Keratinocyte (primary cell): ENCODE measurements around the gene CILP2. TPM values are rescaled to one million over a fixed set of nuclear protein-coding genes. Genes with fewer than 3 reads are reported as not detected.

Source experiments
- DNase-seq: peaks from one replicate; pipeline ENCODE4 v3.0.0-alpha.2; 2011; ENCODE audit warnings: low read depth, missing footprints, low spot score
- FAIRE-seq: peaks from 2 replicates; lab custom pipeline; 2011; peaks lifted over from hg19 to GRCh38; lab: Jason Lieb, UNC
- H2AFZ ChIP-seq: 2 replicates; pipeline ENCODE4 v1.6.0; 2012; ENCODE audit warnings: low read length, control low read depth, inconsistent platforms; ENCODE audit not compliant: control insufficient read depth
- H3K27ac ChIP-seq: 2 replicates; pipeline ENCODE4 v1.5.1; 2011; ENCODE audit warnings: low read length; ENCODE audit not compliant: control insufficient read depth, insufficient read depth
- H3K27me3 ChIP-seq: 3 replicates; pipeline ENCODE4 v1.6.0; 2011; ENCODE audit warnings: low read length; ENCODE audit not compliant: control insufficient read depth, insufficient read depth; ENCODE audit errors: extremely low read depth
- H3K36me3 ChIP-seq, 2 experiments: 2 replicates in 1 of 2; 3 replicates in 1 of 2; pipeline ENCODE4 v1.5.1; 2011; ENCODE audit warnings: low read length in 2 of 2, mild to moderate bottlenecking in 1 of 2; ENCODE audit not compliant: control insufficient read depth in 2 of 2, insufficient read depth in 2 of 2; ENCODE audit errors: extremely low read depth in 1 of 2
- H3K4me1 ChIP-seq: 3 replicates; pipeline ENCODE4 v1.5.1; 2011; ENCODE audit warnings: low read length; ENCODE audit not compliant: control insufficient read depth, insufficient read depth; ENCODE audit errors: extremely low read depth
- H3K4me2 ChIP-seq: 3 replicates; pipeline ENCODE4 v1.6.0; 2011; ENCODE audit warnings: low read depth, low read length; ENCODE audit not compliant: control insufficient read depth, insufficient read depth; ENCODE audit errors: extremely low read depth
- H3K4me3 ChIP-seq, 3 experiments: fragments of 200-600 bp in 1 of 3; sonication (generic) in 1 of 3; 2 replicates in 2 of 3; 3 replicates in 1 of 3; pipeline ENCODE4 v1.5.1; 2011 to 2016; ENCODE audit warnings: low read length in 3 of 3, mild to moderate bottlenecking in 3 of 3, control low read depth in 2 of 3, inconsistent platforms in 1 of 3, low read depth in 1 of 3, mixed read lengths in 1 of 3, mixed run types in 1 of 3, moderate library complexity in 1 of 3; ENCODE audit not compliant: control insufficient read depth in 2 of 3, insufficient read depth in 2 of 3; ENCODE audit errors: extremely low read depth in 1 of 3
- H3K79me2 ChIP-seq: 2 replicates; pipeline ENCODE4 v1.6.0; 2012; ENCODE audit warnings: low read length; ENCODE audit not compliant: control insufficient read depth, insufficient read depth
- H3K9ac ChIP-seq: 3 replicates; pipeline ENCODE4 v1.6.0; 2011; ENCODE audit warnings: low read length; ENCODE audit not compliant: control insufficient read depth, insufficient read depth; ENCODE audit errors: extremely low read depth
- H3K9me1 ChIP-seq: 3 replicates; pipeline ENCODE4 v1.6.0; 2011; ENCODE audit warnings: low read length; ENCODE audit not compliant: control insufficient read depth, insufficient read depth; ENCODE audit errors: extremely low read depth
- H3K9me3 ChIP-seq: 2 replicates; pipeline ENCODE4 v1.5.1; 2012; ENCODE audit warnings: low read depth, low read length; ENCODE audit not compliant: control insufficient read depth
- H4K20me1 ChIP-seq: 3 replicates; pipeline ENCODE4 v1.6.0; 2011; ENCODE audit warnings: low read length; ENCODE audit not compliant: control insufficient read depth, insufficient read depth; ENCODE audit errors: extremely low read depth
- CTCF ChIP-seq, 3 experiments: IDR thresholded peaks in 1 of 3; conservative IDR thresholded peaks in 1 of 3; optimal IDR thresholded peaks in 1 of 3; 2 replicates in 2 of 3; 3 replicates in 1 of 3; pipeline versions ENCODE3 to v1.5.1; 2011; ENCODE audit warnings: low read length in 3 of 3, mild to moderate bottlenecking in 3 of 3, moderate library complexity in 2 of 3, control low read depth in 1 of 3, inconsistent platforms in 1 of 3; ENCODE audit not compliant: insufficient read depth in 2 of 3; ENCODE audit errors: extremely low read depth in 1 of 3
- EZH2 ChIP-seq: IDR thresholded peaks from one replicate; pipeline ENCODE4 v1.6.1; 2012; ENCODE audit warnings: inconsistent platforms, mild to moderate bottlenecking, low read length, moderate library complexity
- dilution Hi-C: fragments of 300-500 bp; cut with MboI; formaldehyde crosslinking; loops from one replicate; pipeline ENCODE4 v1.7.0; 2020; ENCODE audit warnings: low sequenced_read_pairs; ENCODE audit not compliant: extremely low pct_ligation_motif_present
- polyA plus RNA-seq, 5 experiments: library from polyadenylated mRNA; depleted of rRNA in 3 of 5; stranded (reverse) in 3 of 5; stranded (forward) in 1 of 5; unstranded in 1 of 5; fragments of >200 nt; gene quantifications; 1 replicate in 1 of 5; 2 replicates in 3 of 5; 3 replicates in 1 of 5; pipeline versions ENCODE4 v1.2.1 to v1.2.3, GENCODE V29; 2011 to 2012; ENCODE audit warnings: missing spikeins in 2 of 5, low read depth in 1 of 5, low replicate concordance in 1 of 5

The CILP2 gene
- polyA plus RNA-seq, 1 donor (not counting 4 experiments of a cell fraction or from before 2014, with no cell fraction given), result 0.07 TPM

GRCh38 chr19:19568802-19569756 is 31.0 kb downstream of the CILP2 start:
- DNase-seq (no peak), FAIRE-seq (peak; percentile 20)
- Histone ChIP-seq H3K79me2 (no peaks in the 10 kb centered on the region), H4K20me1 (no peaks in the 10 kb centered on the region), H3K27me3 (no peaks in the 10 kb centered on the region), H3K4me2 (no peak overlapping the region), H3K4me3 (no peak overlapping the region), H3K9me1 (no peaks in the 10 kb centered on the region), H2AFZ (no peak overlapping the region), H3K9me3 (no peaks in the 10 kb centered on the region), H3K27ac (no peak overlapping the region), H3K9ac (no peak overlapping the region), H3K36me3 (no peaks in the 10 kb centered on the region), H3K4me1 (no peaks in the 10 kb centered on the region)
- TF ChIP-seq CTCF (optimal IDR thresholded peaks at IDR 0.05 in 1 of 3, IDR thresholded peaks at IDR 0.05 in 1 of 3, conservative IDR thresholded peaks at IDR 0.05 in 1 of 3; ENCODE audit: extremely low read depth in 1 of 3, insufficient read depth in 2 of 3, low read length in 3 of 3), result no peak
- no peak for TF ChIP-seq EZH2
- dilution Hi-C loops, result no loop called here

- no peak overlapping the region for H3K9ac ChIP-seq
- H2AFZ ChIP-seq, result no peak overlapping the region
- no peaks in the 10 kb centered on the region for H4K20me1 ChIP-seq
- H3K79me2 ChIP-seq, result no peaks in the 10 kb centered on the region
- no peaks in the 10 kb centered on the region for H3K36me3 ChIP-seq
- H3K27me3 ChIP-seq, result no peaks in the 10 kb centered on the region
- H3K4me3 ChIP-seq, result no peak overlapping the region
- FAIRE-seq, result no peak
- no peaks in the 10 kb centered on the region for H3K9me1 ChIP-seq
- no peaks in the 10 kb centered on the region for H3K4me1 ChIP-seq
- DNase-seq, result no peak
- H3K4me2 ChIP-seq, result no peak overlapping the region
- TF ChIP-seq CTCF (optimal IDR thresholded peaks at IDR 0.05 in 1 of 3, IDR thresholded peaks at IDR 0.05 in 1 of 3, conservative IDR thresholded peaks at IDR 0.05 in 1 of 3; ENCODE audit: extremely low read depth in 1 of 3, insufficient read depth in 2 of 3, low read length in 3 of 3) (no peak), EZH2 (no peak)
- no peaks in the 10 kb centered on the region for H3K9me3 ChIP-seq
- dilution Hi-C loops, result no loop called here
- no peak overlapping the region for H3K27ac ChIP-seq
These were observed 32.5 kb downstream of the CILP2 start for GRCh38 chr19:19570571-19570970.
